ENCODE measurements around the gene KRTAP10-5.
"Not testable (repeated sequence)": the region's sequence is repeated elsewhere in the genome, so short reads cannot be mapped to it uniquely, and the experiment has no call there.

Gene KRTAP10-5

DNA sequence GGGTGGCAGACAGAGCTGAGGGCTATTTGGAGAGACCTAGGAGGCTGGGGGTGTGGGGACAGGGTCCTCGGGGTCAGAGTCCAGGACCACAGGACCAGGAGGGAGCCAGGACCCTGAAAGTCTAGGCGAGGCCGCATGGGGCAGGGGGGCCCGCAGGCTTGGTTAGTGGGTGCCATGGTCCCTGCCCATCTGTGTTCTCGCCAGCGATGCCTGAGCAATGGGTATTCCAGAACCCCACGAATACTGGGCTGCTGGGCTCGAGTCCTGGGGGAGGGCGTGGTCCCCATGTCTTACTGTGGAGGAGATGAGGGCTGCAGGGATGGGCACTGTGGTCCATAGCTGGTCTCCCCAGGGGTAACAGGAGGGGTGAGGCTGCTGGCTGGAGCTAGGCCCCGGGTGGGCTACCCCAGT is 9.9 kb upstream of the KRTAP10-5 start:
- DNase-seq: no peak

DNA sequence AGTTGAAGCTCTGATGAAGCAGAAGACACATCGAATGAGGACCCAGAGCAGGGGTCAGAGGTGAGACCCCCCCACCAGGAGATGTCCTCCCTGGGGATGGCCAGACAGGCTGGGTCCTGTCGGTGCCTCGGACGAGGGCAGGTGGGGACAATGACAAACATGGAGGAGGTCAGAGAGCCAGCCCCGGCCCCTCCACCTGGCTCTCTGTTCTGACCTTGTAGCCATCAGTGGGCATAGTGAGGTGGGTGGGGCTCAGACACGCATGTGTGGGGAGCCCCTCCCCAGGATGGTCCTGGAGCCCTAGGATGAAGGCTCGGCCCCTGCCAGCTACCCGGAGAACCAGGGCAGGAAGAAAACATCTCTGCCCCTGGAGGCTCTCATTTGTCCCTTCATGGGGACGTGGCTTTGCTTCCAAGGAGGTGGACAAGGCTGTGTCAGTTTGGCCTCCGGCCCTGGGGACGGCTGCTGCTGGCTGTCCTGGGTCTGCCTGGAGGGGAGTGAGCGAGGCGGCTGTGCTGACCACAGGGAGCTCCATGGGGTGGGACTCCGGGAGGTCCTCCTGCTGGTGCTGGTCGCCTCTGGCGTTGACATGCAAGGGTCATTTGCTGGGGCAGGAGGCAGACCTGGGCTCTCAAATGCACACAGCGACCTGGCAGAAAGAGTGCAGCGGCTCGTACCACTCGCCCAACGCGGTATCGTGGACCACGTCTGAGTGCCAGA is 9.3 kb upstream of the KRTAP10-5 start:
- no peak for DNase-seq

DNA sequence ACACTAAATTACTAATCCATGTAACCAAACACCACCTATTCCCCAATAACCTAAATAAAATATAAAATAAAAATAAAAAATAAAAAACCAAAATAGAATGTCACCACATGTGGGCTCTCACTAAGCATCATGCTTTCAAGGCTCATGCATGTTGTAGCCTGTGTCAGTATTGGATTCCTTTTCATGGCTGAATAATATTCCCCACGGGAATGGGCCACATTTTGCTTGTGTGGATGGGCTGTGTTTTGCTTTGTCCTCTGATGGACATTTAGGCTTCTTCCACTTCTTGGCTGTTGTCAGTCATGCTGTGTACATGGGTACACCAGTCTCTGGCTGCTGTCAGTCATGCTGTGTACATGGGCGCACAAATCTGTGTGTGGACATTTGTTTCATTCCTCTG is 8.7 kb upstream of the KRTAP10-5 start:
- DNase-seq: no peak

DNA sequence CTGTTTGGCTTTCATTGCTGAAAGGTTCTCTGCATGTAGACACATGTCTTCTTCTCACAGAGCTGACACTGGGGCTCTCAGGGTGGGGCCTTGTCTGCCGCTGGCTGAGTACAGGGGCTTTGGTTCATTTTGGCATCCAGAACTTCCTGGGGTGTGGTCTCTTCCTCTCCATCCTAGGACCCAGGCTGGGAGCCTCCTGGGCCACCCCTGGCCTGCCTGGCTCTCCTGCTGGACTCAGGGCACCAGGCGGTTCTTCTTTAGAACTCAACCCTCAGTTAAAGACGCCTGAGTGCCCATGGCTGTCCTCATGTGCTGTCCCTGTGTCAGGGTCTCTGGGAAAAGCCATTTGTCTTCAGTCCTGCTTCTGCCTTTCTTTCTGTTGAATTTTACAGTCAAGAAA is 5.5 kb upstream of the KRTAP10-5 start:
- no peak for DNase-seq

DNA sequence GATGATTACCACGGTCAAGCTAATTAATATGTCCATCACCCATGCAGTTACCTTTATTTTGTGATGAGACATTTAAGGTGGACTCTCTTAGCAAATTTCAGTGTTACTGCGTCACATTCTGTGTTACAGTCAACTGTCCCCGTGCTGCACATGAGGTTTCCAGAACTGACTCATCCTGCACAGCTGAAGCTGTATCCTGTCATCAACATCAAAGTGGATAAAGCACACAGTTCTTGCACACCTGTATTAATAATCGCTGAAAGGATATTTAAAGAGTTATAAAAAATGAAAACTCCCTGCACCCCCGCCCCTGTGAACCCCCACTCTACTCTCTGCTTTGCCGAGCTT is 3.4 kb upstream of the KRTAP10-5 start:
- no peak for DNase-seq

DNA sequence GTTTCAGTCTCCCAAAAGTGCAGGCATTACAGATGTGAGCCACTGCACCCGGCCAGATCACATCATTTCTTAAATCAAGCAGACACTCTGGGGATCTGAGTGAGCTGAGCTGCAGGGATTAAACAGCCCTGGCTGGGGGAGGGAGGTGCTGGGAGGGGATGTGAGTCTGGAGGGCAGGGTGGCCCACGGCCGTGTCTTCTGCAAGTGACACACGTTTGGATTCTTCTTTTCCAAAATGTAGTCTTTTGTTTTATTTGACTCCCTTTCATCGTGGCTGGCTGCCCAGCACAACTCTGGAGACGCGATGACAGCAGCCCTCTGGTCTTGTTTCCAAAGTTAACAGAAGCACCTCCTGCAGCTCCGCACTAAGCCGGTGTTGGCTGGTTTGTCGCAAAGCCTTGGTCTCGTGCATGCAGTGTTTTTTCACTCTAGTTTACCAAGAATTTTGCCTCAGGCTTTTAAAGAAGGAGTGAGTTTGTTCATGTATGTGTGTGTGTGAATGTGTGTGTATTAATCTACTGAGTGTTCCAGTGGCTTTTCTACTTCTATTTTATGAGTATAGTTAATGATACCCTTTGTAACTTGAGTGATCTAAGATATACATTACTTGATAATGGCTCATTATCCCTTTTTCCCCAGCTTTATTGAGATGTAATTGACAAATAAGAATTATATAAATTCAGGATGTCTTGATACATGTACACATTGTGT is 2.8 kb upstream of the KRTAP10-5 start:
- no peak for DNase-seq

DNA sequence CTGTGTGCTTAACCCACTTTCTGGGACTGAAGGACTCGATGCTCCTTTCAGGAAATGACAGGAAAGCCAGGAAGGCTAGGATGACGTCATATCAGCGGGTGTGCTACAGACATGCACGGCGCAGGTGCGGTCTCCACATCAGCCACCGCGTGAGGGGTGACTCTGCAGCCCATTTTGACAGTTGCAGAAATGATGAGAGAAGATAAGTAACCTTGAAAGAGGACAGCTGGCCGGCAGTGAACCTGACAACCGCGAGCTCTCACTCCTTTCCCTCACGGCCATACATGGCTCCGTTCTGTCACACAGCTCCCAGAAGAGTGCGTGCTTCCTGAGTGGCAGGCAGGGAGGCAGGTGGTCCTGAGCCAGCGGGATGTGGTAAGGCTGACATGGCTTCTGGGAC is 1.7 kb upstream of the KRTAP10-5 start:
- no peak for DNase-seq

DNA sequence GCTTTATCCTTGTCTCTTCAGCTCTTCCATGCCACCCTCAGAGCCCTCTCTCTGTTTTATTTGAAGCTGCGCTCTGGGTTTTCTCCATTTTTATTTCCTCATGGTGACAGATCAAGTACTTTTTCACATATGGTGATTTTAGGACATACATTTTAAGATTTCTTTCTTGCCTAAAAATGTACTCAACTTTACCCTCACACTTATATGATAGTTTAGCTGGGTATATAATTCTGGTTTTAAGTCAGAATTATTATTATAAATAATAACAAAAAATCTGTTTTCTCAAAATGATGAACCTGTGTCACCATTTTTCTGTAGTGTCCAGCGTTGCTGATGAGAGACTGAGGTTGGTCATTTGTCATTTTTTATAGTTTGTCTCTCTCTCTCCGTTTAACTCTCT is 754 bp upstream of the KRTAP10-5 start:
- no peak for DNase-seq

DNA sequence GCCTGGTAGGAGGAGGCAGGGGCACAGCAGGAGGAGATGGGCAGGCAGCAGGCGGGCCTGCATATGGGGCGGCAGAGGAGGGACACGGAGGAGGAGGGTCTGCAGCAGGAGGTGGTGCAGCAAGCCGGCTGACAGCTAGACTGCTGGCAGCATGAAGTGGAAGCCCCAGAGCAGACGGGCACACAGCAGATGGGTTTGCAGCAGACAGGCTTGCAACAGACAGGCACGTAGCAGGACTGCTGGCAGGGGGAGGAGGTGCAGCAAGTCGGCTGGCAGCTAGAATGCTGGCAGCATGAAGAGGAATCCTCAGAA is 615 bp downstream of the KRTAP10-5 start:
- no peak for DNase-seq

DNA sequence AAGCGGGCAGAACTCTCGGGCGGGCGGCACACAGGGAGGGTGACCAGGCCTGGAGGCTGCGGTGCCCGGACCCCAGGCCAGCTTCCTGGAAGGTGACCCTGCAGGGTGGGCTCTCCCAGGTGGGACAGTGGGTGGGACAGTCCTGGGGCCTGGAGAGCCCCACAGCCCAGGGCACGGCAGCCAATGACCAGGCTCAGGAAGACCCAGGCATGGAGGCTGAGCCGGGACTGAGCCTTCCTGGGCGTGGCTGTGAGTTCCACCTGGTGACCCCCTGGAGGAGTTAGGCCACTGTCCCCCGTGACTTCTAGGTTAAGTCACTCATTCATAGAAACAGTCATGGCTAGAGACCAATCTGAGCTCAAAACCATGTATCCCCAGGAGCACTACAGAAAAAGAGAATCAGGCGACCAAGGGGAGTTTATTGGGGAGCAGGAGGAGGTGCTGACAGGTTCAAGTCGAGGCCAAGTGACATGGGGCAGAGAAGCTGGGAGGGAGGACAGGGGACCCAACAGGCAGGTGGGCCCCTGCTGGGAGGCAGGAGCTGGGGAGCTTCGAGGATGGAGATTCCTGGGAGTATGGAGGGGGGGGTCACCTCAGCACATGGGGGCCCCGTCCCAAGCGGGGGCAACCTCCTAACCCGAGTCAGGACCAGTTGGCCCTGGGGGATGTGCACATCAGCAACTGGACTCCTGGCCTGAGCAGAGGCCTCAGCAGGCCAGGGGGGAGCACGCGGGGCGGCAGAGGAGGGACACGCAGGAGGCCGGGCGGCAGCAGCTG is 1.2 kb downstream of the KRTAP10-5 start:
- DNase-seq: no peak

DNA sequence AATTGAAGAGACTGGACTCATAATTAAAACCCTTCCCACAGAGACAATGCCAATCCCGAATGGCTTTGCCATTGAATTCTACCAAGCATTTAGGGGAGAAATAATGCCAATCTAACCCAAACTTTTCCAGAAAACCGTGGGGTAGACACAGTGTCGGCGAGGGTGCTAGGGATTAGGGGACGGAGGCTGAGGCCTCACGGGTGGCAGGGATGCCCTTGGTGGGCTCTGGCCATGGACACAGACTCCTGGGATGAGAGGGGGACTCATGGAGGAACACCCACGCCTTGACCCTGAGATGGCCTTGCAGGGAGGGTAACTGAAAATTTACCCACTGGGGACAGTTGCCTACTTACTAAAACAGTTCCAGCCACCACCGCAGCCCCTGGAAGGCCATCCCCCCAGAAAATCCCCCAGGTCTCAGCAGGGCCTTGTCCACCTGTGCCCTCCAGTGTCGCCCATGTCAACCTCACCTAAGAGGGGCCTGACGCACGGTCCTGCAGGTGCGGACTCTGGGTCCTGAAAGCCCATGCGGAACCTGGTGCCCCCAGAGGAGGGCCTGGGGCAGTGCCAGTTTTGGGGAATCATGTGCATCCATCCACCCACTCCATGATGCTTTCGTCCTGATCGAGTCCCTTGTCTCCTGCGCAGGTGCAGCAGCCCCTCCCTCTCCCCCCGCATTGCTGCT is 1.9 kb downstream of the KRTAP10-5 start:
- DNase-seq: no peak

DNA sequence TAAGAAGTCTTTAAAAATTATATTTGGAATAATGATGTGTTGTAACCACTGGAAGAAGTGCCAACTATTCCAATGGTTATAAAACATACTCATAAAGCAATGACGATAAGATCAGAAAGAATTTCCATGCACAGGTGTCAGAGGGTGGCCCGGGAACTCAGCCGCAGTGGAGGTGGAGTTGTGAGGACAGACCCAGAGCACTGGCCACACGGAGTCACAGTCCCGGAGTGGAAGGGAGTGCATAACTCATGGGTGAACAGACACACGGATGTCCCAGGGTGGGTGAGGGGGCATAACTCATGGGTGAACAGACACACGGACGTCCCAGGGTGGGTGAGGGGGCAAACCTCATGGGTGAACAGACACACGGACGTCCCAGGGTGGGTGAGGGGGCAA is 4.4 kb downstream of the KRTAP10-5 start:
- no peak for DNase-seq

DNA sequence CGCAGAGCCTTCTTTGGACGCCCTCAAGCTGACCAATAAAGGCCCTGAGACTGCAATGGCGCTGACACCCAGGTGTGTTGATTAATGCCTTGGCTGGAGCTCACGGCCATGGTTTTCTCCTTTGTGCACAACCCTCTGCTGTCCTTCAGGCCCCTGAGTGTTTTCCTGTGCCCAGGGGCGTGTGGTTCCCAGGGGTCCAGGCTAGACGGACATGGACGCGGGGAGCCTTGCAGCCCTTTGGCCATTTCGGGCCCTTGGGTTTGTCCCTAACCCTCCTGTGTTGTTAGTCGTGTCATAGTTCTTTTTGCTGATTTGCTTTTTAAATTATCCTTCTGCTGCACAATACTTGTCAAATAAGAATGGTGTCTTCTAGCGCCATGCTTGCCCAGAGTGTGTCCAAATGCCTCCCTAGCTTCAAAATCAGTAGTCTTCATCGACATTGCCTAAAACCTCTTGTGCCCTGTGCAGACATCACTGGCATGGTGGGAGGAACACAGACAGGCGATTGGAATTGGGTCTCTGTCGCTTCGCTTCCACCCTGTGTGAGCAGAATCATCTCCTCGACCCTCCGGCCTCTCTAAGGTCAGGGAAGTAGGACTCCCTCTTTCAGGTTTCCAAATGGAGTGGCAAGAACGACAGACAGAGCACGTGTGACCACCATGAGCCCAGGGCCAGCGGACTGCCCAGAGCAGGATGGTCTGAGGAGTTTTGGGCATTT is 4.9 kb downstream of the KRTAP10-5 start:
- no peak for DNase-seq

DNA sequence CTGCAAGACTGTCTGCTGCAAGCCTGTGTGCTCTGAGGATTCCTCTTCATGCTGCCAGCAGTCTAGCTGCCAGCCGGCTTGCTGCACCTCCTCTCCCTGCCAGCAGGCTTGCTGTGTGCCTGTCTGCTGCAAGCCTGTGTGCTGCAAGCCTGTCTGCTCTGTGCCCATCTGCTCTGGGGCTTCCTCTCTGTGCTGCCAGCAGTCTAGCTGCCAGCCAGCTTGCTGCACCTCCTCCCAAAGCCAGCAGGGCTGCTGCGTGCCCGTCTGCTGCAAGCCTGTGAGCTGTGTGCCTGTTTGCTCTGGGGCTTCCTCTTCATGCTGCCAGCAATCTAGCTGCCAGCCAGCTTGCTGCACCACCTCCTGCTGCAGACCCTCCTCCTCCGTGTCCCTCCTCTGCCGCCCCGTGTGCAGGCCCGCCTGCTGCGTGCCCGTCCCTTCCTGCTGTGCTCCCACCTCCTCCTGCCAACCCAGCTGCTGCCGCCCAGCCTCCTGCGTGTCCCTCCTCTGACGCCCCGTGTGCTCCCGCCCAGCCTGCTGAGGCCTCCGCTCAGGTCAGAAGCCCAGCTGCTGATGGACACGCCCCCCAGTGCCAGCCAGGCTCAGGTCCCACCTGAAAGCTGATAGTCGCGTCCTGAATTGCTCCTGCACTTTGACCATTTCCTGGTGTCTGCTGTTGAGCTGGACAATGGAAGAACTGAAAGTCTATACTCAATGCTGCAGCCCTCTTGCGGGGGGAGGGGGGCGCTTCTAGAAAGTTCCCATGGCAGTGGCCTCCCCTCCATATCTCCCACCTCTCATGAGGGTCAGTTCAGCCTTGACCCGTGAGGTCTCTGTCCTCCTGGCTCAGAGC is 5.7 kb downstream of the KRTAP10-5 start:
- no peak for DNase-seq

DNA sequence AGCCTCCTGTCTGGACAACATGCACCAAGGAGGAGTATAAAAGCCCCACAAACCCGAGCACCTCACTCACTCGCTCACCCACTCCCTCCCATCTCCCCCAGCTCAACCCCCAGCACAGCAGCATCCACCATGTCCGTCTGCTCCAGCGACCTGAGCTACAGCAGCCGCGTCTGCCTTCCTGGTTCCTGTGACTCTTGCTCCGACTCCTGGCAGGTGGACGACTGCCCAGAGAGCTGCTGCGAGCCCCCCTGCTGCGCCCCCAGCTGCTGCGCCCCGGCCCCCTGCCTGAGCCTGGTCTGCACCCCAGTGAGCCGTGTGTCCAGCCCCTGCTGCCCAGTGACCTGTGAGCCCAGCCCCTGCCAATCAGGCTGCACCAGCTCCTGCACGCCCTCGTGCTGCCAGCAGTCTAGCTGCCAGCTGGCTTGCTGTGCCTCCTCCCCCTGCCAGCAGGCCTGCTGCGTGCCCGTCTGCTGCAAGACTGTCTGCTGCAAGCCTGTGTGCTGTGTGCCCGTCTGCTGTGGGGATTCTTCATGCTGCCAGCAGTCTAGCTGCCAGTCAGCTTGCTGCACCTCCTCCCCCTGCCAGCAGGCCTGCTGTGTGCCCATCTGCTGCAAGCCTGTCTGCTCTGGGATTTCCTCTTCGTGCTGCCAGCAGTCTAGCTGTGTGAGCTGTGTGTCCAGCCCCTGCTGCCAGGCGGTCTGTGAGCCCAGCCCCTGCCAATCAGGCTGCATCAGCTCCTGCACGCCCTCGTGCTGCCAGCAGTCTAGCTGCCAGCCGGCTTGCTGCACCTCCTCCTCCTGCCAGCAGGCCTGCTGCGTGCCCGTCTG is 6.6 kb downstream of the KRTAP10-5 start, which contains the start of gene KRTAP10-4:
Gene KRTAP10-4 (plus strand): TSS at position 100 of the 827 bp plus-strand sequence. CDS start 30 bp downstream, at position 130.
- DNase-seq: not testable (repeated sequence)

DNA sequence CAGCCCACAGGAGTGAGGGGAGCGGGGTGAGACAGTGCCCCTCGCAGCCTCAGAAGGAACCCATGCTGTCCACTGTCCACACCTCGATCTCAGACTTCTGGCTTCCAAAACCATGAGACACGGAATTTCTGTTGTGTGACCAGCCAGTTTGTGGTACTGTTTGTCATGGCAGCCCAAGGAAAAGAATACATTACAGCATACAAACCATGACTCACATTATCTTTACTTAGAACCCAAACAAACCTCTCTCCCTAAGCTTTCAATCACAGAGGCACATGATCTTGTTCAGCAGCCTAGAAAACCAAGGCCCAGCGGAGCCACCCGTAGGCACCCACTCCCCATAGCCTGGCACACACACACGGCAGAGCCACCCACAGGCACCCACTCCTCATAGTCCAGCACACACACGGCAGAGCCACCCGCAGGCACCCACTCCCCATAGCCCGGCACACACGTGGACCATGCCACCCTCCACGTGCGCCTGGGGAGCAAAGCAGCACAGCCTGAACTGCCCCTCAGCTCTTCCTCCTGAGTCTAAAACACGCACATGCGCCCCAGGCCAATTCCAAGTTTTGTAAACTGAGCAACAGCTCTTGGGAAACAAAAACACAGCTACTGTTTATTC is 7.3 kb downstream of the KRTAP10-5 start:
- DNase-seq: no peak

DNA sequence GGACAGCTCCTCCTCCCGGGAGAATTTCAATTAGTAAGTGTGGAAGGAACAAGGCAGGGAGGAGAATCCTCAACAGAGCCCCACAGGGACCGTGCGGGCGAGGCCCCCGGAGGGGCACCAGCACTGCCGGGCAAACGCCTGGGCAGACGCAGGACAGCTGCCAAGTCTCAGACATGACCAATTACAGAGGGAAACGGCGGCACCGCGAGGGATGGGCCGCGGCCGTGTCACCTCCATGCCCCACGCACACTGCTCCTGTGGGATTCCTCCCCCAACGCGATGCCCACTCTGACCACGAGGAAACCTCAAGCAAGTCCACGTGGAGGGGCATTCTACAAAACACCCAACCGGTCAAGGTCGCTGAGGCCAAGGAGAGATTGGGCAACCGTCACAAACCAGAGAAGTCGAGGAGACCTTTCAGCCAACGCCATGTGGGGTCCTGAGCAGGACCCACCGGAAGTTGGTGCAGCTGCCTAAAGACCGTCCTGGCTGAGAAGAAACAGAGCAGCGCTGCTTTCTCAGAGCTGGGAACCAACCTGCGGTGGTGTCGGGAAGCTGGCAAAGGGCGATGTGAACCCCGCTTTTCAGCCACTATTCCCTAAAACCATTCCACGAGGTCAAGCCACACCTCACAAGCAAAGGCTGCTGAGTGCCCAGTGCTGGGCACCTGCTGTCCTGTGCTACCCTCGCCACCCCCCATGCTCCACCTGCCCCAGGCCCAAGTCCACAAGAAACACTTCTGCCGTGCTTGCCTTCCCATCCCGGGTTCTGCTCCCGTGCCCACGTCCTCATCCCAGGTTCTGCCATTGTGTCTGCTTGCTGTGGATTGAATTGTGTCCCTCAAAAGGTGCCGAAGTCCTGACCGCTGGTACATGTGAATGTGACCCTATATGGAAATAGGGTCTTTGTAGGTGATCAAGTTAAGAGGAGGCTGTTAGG is 8.3 kb downstream of the KRTAP10-5 start:
- DNase-seq: no peak

DNA sequence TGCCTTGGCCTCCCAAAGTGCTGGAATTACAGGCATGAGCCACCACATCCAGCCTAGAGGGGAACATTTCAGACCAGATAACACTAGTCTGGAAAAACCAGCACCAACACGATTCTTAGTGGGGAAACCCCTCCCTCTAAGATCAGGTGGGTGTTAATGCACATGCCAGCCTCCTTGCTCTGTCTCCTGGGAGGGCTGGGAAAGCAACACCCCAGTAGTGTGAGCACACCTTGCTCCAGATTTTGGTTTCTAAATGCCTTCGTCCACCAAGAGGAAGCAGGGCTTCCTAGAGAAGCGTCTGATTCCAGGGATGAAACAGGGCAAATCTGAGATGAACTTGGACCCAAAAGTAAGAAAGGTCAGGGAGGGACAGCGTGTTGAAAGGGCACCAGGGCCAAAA is 9.1 kb downstream of the KRTAP10-5 start:
- no peak for DNase-seq

DNA sequence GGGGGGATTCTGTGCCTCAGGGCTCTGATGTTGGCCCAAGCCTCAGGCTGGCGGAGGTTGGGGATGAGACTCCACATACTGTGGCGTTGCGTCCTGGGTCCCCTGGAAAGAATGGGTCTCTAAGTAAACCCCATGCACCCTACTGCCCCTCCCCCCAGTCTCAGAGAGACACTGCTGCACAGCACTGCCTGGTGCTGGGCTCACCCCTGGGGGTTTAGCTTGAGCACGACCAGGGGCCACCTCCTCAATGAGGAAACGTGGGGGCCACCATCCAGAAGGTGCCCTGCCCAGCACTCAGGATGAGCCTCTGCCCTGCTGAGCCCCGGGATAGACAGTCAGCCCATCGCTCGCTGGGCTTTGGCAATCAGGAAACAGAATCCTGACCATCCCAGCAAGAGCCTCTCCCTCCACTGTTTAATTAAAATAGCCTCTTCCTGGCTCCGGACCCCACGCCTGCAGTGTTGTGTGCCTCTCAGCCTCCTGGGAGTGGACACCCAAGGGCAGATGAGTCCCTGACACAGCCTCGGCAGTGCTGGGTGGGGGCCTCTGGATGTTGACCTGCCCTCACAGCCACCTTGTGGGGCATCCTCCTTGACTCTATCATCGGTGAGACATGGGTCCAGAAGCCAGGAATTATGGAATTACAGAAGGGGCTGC is 10.4 kb downstream of the KRTAP10-5 start:
- DNase-seq: no peak

Measured in activated CD4-positive, alpha-beta T cell treated with anti-CD3 and anti-CD28 coated beads for 1 hour (primary cell).